Measurements from ENCODE around the gene FARSB.
"Not testable (repeated sequence)": the region's sequence is repeated elsewhere in the genome, so short reads cannot be mapped to it uniquely, and the experiment has no call there.

FARSB gene

GRCh38 chr2:222603501-222603900 lies 52.4 kb downstream of the FARSB start:
- DNase-seq, result no peak

- no peak for DNase-seq
Observed at GRCh38 chr2:222598611-222599010, 57.3 kb downstream of the FARSB start.

GRCh38 chr2:222595581-222595980 lies 60.3 kb downstream of the FARSB start:
- DNase-seq, result no peak

- no peak for DNase-seq
Observed at GRCh38 chr2:222594679-222595078, 61.2 kb downstream of the FARSB start.

GRCh38 chr2:222592176-222592575 lies 63.7 kb downstream of the FARSB start:
- DNase-seq, result no peak

GRCh38 chr2:222591661-222592060 lies 64.2 kb downstream of the FARSB start:
- DNase-seq, result no peak

GRCh38 chr2:222584589-222584988 lies 71.3 kb downstream of the FARSB start:
- DNase-seq, result not testable (repeated sequence)

- no peak for DNase-seq
Observed at GRCh38 chr2:222582928-222583327, 73.0 kb downstream of the FARSB start.

- DNase-seq, result no peak
Observed at GRCh38 chr2:222577341-222577740, 78.6 kb downstream of the FARSB start.

GRCh38 chr2:222576171-222577081 lies 79.5 kb downstream of the FARSB start:
- DNase-seq, result no peak

- no peak for DNase-seq
Observed at GRCh38 chr2:222575618-222576017, 80.3 kb downstream of the FARSB start.

- DNase-seq, result no peak
Observed at GRCh38 chr2:222572751-222573174, 83.1 kb downstream of the FARSB start.

- DNase-seq, result no peak
Observed at GRCh38 chr2:222572264-222572721, 83.6 kb downstream of the FARSB start.

- DNase-seq, result no peak
Observed at GRCh38 chr2:222569826-222570225, 86.1 kb downstream of the FARSB start.

- no peak for DNase-seq
Observed at GRCh38 chr2:222568865-222569264, 87.0 kb downstream of the FARSB start.

GRCh38 chr2:222566229-222566628 lies 89.7 kb downstream of the FARSB start:
- no peak for DNase-seq

- DNase-seq, result no peak
Observed at GRCh38 chr2:222563936-222564335, 92.0 kb downstream of the FARSB start.

- DNase-seq, result no peak
Observed at GRCh38 chr2:222563106-222563718, 92.7 kb downstream of the FARSB start.

- DNase-seq, result no peak
Observed at GRCh38 chr2:222561817-222562645, 93.9 kb downstream of the FARSB start.

- DNase-seq, result no peak
Observed at GRCh38 chr2:222561151-222561550, 94.7 kb downstream of the FARSB start.

GRCh38 chr2:222554517-222554916 lies 101.4 kb downstream of the FARSB start:
- DNase-seq, result no peak

- no peak for DNase-seq
Observed at GRCh38 chr2:222548992-222549391, 106.9 kb downstream of the FARSB start.

- DNase-seq, result no peak
Observed at GRCh38 chr2:222547083-222547482, 108.8 kb downstream of the FARSB start.
